ENCODE data around the gene RBMS1. TPM values are rescaled to one million over a fixed set of nuclear protein-coding genes. Genes with fewer than 3 reads are reported as not detected.

RBMS1 gene
- total RNA-seq, 1 donor from 2014 or later, result 10.2 TPM

- FAIRE-seq (no peak), DNase-seq (ENCODE audit: low spot score in 2 of 2) (no peak)
Observed at GRCh38 chr2:160247296-160248035, 246.1 kb downstream of the RBMS1 start.

DNA sequence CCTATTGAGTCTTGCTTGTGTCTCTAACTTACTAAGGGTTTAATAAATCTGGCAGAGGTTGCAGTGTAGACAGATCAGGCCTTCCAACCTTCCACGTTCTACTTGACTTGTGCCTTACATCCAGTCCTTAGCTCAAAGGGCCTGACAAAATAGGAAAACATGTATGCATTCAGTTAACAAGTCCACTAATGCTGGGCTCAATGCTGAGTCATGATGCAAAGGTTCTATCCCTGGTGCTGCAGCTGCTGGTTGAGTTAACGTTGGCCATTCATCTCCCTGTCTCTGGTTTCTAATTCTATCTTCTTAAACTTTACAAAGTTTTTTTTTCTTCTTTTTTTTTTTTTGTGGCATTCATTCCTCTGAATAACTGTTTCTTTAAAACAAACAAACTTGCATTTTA lies 247.3 kb downstream of the RBMS1 start:
- DNase-seq (ENCODE audit: low spot score in 2 of 2), result no peak
- FAIRE-seq, result no peak

DNA sequence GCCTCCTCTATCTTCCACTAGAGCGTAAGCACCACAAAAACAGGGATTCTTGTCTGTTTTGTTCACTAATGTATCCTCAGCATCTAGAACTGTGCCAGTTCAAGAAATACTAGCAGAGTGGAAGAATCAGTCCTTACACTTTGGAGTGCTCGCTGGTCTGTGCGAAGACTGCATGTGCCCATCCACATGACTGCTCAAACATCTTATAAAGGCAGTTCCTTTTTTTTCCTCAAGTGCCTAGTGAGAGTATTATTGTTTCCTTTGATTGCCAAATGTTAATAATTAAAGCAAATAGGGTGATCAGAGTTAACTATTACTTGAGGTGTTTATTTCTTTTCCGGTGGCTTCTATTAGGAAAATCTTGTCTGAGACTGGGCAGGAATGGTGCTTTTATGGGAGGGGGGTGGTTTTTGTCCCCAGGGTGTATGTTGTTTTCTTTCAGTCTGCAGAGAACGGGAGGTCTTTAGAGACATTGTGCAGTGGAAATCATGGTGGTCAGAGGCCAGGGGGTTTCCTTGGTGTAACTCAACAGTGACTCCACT lies 247.9 kb downstream of the RBMS1 start:
- FAIRE-seq, result no peak
- no peak for DNase-seq (ENCODE audit: low spot score in 2 of 2)

DNA sequence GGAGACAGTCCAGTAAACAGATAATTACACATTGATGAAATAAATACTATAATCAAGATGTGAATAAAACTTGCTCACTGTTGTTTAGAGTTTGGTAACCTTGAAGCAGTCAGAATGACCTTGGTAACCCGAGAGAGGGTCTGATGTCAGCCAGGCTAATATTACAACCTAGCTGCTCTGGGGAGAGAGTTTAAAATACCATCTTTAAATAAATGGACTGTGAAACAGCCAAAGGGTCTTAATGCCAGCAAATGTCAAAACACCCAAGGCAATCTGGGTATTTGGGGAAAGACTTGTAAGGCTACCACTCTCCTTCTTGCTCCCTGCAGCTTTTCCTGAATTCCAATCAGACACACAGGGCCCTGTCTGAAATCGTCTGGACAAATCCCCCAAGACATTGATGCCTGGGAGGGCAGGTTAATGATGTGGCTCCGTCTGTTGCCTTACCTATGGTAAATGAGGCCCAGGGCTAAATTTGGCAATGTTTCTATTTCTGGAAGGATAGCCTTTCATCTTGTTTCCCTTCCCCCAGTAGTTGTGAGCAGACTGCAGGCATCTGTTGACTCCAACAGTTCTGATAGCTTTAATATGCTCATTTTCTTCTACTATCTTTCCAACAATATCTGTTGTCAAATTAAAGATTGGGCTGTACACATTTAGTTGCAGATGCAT lies 250.6 kb downstream of the RBMS1 start:
- DNase-seq (ENCODE audit: low spot score in 2 of 2), result no peak
- no peak for FAIRE-seq

DNA sequence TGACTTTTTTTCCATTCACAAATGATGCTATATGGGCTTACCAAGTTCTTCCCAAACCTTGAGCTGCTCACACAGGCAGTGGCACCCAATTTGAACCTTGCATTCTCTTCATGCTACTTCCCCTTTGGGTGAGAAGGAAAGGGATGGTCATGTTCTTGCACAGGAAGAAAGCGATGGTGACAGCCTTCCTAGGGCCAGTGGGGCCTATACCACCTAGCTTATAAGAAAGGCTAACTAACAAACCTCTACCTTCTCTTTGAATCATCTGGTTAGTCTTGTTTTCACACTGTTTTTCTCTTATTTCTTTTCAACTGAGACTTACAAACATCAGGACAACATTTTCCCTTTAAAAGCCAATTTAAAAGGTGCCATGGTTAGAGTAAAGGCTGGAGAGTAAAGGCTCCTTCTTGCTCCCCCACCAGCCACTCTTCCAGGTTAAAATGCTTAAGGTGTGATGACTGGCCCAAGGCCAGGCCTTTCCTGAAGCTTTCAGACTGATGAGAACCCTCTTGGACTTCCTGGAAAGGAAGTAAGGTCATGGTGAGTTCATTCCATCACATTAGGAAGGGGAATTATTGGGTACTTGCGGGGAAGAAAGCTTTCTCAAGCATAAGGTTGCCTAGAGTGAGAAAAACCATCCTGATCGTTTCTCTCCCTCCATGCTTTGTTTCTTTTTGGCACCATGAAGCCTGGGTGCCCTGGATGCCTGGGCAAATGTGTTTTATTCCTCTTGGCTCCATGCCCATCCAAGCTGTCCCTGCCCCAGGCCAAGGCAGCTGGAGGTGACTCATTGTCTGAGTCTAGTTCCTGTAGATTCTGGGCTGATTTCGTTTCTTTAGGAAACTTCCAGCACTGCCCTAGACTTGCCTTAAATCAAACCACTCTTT lies 252.1 kb downstream of the RBMS1 start:
- DNase-seq (ENCODE audit: low spot score in 2 of 2) (peak in 1 of 2 donors; percentile 17), FAIRE-seq (no peak)

DNA sequence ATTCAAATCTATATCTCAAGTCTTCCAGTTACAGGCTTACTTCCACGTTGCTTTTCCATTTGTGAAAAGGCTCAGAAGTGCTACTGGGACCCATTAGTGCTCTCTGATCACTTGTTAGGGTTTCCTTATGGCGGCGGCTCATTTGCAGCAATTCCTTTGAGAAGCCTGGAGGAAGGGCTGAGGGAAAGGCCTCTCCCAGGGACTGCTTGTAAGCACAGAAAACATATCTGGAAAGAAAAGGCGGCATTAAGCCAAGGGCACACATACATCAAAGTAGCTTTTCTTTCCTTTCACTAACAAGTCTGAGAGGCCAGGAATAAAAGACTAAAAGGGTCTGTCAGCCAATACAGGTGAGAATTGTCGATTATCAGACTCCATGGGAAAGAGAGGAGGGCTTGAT lies 254.2 kb downstream of the RBMS1 start:
- DNase-seq (ENCODE audit: low spot score in 2 of 2) (no peak), FAIRE-seq (no peak)

- DNase-seq (ENCODE audit: low spot score in 2 of 2) (no peak), FAIRE-seq (no peak)
Observed at GRCh38 chr2:160238392-160238791, 255.2 kb downstream of the RBMS1 start.

DNA sequence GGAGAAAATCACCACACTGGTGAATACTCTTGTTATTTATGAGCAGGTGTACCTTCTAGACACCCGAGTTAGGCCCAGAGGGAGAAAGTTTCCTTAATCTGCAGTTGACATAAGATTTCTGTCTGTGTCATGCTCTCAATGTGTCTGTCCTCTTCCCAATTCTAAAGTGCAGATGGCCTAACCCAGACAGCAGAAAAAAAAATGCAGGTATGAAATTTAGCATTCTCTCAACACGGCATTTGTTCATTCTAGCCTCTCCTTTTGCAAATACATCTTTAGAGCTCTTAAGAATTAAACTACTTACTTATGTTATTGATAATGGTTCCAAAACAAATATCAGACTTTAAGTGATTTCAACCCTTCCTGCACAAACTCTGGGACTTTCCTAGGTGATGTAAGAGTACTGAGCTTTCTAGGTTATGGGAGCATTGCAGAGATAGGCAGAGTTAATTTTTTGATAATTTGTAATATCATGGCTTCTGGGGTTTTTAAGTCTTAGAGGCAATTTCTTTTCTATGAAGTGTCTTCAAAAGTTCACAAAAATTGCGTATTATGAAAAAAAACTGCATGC lies 260.6 kb downstream of the RBMS1 start:
- FAIRE-seq, result no peak
- DNase-seq (ENCODE audit: low spot score in 2 of 2), result no peak

DNA sequence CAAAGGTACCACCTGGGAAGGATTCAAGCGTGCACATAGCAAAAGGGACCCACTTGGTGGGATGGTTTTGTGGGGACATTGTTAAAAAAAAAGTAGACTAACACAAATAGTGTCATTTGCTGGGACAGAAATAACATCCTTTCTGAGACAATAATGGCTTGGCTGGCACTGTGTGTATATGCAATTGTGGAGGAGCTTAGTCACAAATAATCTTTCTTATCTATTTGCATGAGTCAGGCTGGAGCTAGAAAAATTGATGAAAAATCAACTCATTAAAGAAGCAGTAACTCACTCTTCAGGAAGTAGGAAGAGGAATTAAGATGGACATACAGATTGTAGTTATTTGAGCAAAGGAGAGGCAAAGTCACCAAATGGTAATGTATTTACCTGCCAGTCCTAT lies 264.0 kb downstream of the RBMS1 start:
- FAIRE-seq, result no peak
- DNase-seq (ENCODE audit: low spot score in 2 of 2), result no peak

GRCh38 chr2:160228141-160228917 lies 265.3 kb downstream of the RBMS1 start:
- FAIRE-seq (no peak), DNase-seq (ENCODE audit: low spot score in 2 of 2) (no peak)

DNA sequence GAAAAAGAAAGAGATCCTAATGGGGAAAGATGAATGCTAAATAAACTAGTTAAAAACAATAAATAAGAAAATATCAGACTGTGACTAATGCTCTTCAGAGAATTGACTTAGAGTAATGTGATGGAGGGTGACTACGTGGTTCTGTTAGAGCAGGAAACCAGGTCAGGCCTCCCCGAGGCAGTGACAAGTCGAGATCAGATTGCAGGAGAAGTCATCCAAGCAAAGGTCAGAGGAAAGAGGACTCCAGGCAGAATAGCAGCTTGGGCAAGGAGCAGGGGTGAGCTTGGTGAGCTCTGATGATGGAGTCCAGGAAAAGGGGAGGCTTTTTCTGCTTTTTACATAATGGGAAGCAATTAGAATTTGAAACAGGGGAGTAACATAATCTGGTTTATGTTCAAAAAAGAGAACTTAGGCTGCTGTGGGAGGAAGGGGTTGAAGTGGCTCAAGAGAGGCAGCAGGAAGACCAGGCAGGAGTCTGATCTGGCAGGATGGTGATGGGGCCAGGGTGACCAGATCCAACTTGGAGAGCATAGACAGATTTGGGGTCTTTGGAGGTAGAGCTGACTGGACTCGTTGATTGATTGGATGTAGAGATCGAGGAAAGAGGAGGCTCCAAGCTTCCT lies 266.2 kb downstream of the RBMS1 start:
- FAIRE-seq, result no peak
- no peak for DNase-seq (ENCODE audit: low spot score in 2 of 2)

GRCh38 chr2:160226367-160226766 lies 267.2 kb downstream of the RBMS1 start:
- no peak for FAIRE-seq
- no peak for DNase-seq (ENCODE audit: low spot score in 2 of 2)

GRCh38 chr2:160225722-160226121 lies 267.9 kb downstream of the RBMS1 start:
- DNase-seq (ENCODE audit: low spot score in 2 of 2), result no peak

DNA sequence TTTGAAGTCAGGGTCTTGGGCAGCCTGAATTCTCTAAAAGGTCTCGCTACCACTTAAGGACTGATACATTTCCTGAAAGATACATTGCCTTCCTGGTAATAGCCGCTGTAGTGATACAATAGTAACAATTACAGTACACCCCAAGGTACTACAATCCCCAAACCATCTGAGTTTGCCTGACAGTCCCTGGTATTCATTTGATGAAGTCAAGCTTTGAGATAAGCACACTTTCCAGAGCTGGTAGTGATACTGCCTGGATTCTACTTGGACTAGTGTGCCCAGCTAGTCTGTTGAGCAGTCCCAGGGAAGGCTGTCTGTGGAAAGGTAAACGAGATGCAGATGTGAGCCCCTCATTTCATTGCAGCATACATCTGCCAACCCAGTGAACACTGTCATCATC lies 269.1 kb downstream of the RBMS1 start:
- DNase-seq (ENCODE audit: low spot score in 2 of 2), result no peak
- no peak for FAIRE-seq

More at GRCh38 chr2:160225722-160226121, 267.9 kb downstream of the RBMS1 start:
- FAIRE-seq, result no peak

GRCh38 chr2:160224060-160224459 lies 269.5 kb downstream of the RBMS1 start:
- no peak for FAIRE-seq
- DNase-seq (ENCODE audit: low spot score in 2 of 2), result peak in 1 of 2 donors; percentile 38

DNA sequence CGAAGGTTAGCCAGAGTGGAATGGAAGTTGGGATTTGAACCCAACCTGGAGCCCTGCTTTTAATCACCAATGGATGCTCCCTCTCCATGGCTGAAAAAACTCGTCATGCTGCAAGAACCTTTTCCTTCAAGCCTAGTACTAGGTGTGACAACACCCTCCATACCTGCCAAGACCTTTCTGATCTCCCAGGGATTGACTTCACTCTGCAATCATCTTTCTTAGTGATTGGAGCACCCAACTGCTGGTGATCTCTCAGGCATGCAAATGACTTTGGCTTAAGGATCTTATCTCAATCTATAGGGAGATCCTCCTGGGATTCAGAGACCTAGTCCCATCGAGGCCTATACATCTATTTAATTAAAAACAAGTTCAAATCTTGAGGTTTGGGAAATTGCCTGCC lies 270.0 kb downstream of the RBMS1 start:
- DNase-seq (ENCODE audit: low spot score in 2 of 2) (no peak), FAIRE-seq (no peak)

DNA sequence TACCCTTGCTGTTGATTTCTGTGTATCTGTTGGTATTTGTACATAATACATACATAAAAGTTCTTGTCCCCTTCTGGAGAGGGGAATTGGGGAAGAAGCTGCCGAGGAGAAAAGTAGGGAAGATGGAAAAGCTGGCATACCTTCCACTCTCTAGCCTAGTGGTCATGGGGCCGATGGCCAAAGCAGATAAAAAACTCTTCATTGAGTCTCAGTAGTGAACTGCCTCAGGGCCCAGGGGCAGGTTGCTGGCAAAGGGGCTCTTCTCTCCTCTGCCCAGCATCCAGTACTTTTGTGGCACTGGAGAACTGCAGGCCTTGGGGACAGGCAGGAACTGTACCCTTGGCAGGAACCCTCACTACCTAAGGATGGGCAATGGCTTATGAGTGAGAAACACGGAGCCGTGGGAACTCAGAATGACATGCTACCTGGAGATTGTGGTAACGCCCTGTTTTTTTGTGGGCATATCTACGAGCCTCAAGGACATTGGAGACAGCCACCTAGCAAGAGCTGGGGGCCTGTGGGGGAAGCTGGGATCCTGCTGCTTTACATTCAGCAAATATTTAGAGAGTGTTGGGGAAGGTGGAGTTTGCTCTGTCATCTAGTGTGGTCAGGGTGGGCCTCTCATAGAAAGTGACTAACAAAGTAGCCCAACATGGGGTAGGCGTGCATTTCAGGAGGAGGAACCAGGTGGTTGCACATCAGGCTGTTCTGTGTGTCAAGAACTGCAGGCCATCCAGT lies 270.9 kb downstream of the RBMS1 start:
- no peak for FAIRE-seq
- DNase-seq (ENCODE audit: low spot score in 2 of 2), result no peak
